K562 (cell line): ENCODE measurements around the gene CNOT1. TPM values are rescaled to one million over a fixed set of nuclear protein-coding genes. Genes with fewer than 3 reads are reported as not detected.

Source experiments
- ATAC-seq: fragments of 200-7000 bp; cut with Tn5 transposase; 3 replicates; pipeline ENCODE4 v1.9.1; 2020; ENCODE audit warnings: moderate library complexity
- BruUV-seq: library from RNA; stranded (reverse); fragments of 400-500 nt; replicated peaks from 2 replicates; lab custom pipeline; 2021; lab: Mats Ljungman, UMichigan
- CTCF ChIA-PET: fragments of 300-600 bp; formaldehyde crosslinking; extraction: SDS; loops from one replicate; lab custom pipeline; 2021; ENCODE audit warnings: low intra/inter-chr PET ratio; lab: Yijun Ruan, JAX
- POLR2A ChIA-PET: fragments of 300-600, 350-650 bp; sonication (Branson Sonifier 250); formaldehyde crosslinking; extraction: SDS; loops from one replicate; lab custom pipeline; 2021; ENCODE audit warnings: antibody characterized with exemption, inconsistent platforms; lab: Yijun Ruan, JAX
- DNase-seq, 4 experiments: peaks; one replicate each; pipeline versions ENCODE4 v3.0.0 to v3.0.0-alpha.2; 2011 to 2018; ENCODE audit warnings: low spot score in 3 of 4, mixed read lengths in 3 of 4; ENCODE audit errors: extremely low read depth in 1 of 4
- FAIRE-seq: peaks from 2 replicates; lab custom pipeline; 2011; peaks lifted over from hg19 to GRCh38; lab: Jason Lieb, UNC
- H2AFZ ChIP-seq: 2 replicates; pipeline ENCODE4 v1.6.0; 2011; ENCODE audit warnings: low read depth, low read length, control low read depth, inconsistent platforms
- H3K27ac ChIP-seq: fragments of 200-600 bp; 3 replicates; pipeline ENCODE4 v1.8.0; 2011; ENCODE audit warnings: low read depth, mild to moderate bottlenecking, control low read depth, inconsistent platforms, low read length, moderate library complexity, mixed read lengths; ENCODE audit errors: extremely low read depth
- H3K27me3 ChIP-seq, 2 experiments: fragments of 300-600 bp in 1 of 2; 2 replicates in 1 of 2; 3 replicates in 1 of 2; pipeline versions ENCODE4 v1.6.0 to v1.8.0; 2011; ENCODE audit warnings: inconsistent platforms in 2 of 2, low read length in 2 of 2, mild to moderate bottlenecking in 1 of 2, mixed read lengths in 1 of 2, moderate library complexity in 1 of 2; ENCODE audit not compliant: control insufficient read depth in 2 of 2, insufficient read depth in 2 of 2
- H3K36me3 ChIP-seq: fragments of 300-600 bp; 3 replicates; pipeline ENCODE4 v1.8.0; 2011; ENCODE audit warnings: mild to moderate bottlenecking, low read length, inconsistent platforms; ENCODE audit not compliant: control insufficient read depth, insufficient read depth
- H3K4me1 ChIP-seq, 2 experiments: fragments of 200-600 bp in 1 of 2; replicated peaks in 1 of 2; 2 replicates in 1 of 2; 3 replicates in 1 of 2; pipeline versions ENCODE4 v1.5.1 to v1.8.0; 2011; ENCODE audit warnings: inconsistent platforms in 2 of 2, low read length in 2 of 2, mild to moderate bottlenecking in 1 of 2, mixed read lengths in 1 of 2, moderate library complexity in 1 of 2; ENCODE audit not compliant: control insufficient read depth in 2 of 2, insufficient read depth in 2 of 2
- H3K4me2 ChIP-seq: 2 replicates; pipeline ENCODE4 v1.6.1; 2011; ENCODE audit warnings: low read length, control low read depth, inconsistent platforms, mixed read lengths; ENCODE audit not compliant: insufficient read depth
- H3K4me3 ChIP-seq: fragments of 200-600 bp; sonication (generic), shearing (Covaris generic); 2 replicates; pipeline ENCODE4 v1.5.1; 2016; ENCODE audit warnings: control low read depth, inconsistent platforms
- H3K79me2 ChIP-seq: fragments of 200-600 bp; 3 replicates; pipeline ENCODE4 v1.8.0; 2011; ENCODE audit warnings: low read length, inconsistent platforms; ENCODE audit not compliant: control insufficient read depth, insufficient read depth
- H3K9ac ChIP-seq, 2 experiments: 2 replicates each; pipeline versions ENCODE4 v1.6.0 to v1.6.1; 2011; ENCODE audit warnings: low read depth in 2 of 2, low read length in 2 of 2, control low read depth in 1 of 2, inconsistent platforms in 1 of 2, mild to moderate bottlenecking in 1 of 2, mixed read lengths in 1 of 2; ENCODE audit not compliant: insufficient read depth in 1 of 2
- H3K9me1 ChIP-seq: one replicate; pipeline ENCODE4 v1.6.0; 2011; ENCODE audit warnings: inconsistent platforms, mild to moderate bottlenecking, low read length, moderate library complexity; ENCODE audit not compliant: control insufficient read depth, insufficient read depth
- H3K9me3 ChIP-seq: replicated peaks from 2 replicates; pipeline ENCODE4 v1.5.1; 2011; ENCODE audit warnings: low read depth, low read length, inconsistent platforms; ENCODE audit not compliant: control insufficient read depth, insufficient read depth
- H4K20me1 ChIP-seq: replicated peaks from 2 replicates; pipeline ENCODE4 v1.6.1; 2011; ENCODE audit warnings: low read length, inconsistent platforms, mixed read lengths; ENCODE audit not compliant: control insufficient read depth, insufficient read depth
- ARID3B ChIP-seq: fragments of 250-450 bp; sonication (Bioruptor Pico); IDR thresholded peaks from 2 replicates; pipeline ENCODE4 v1.4.0; 2020; ENCODE audit warnings: borderline replicate concordance
- CC2D1A ChIP-seq: fragments of 450-650 bp; IDR thresholded peaks from 2 replicates; pipeline ENCODE4 v1.6.1; 2017; ENCODE audit warnings: mild to moderate bottlenecking
- CHD2 ChIP-seq: IDR thresholded peaks from 2 replicates; pipeline ENCODE4 v1.6.1; 2011; ENCODE audit warnings: low read depth, low read length
- CREB5 ChIP-seq: fragments of 250-450 bp; sonication (Bioruptor Pico); IDR thresholded peaks from 2 replicates; pipeline ENCODE4 v1.5.0; 2020; ENCODE audit warnings: mild to moderate bottlenecking
- EZH2 ChIP-seq: IDR thresholded peaks from 2 replicates; pipeline ENCODE4 v1.6.1; 2012; ENCODE audit warnings: low read depth, mild to moderate bottlenecking, inconsistent platforms, low read length, borderline replicate concordance
- HCFC1 ChIP-seq: IDR thresholded peaks from 2 replicates; pipeline ENCODE4 v1.6.1; 2012; ENCODE audit warnings: low read depth, low read length, improper control_type of control experiment
- HMG20B ChIP-seq: fragments of 250-450 bp; sonication (Bioruptor Pico); IDR thresholded peaks from 2 replicates; pipeline ENCODE4 v1.5.0; 2021; ENCODE audit warnings: mild to moderate bottlenecking
- KDM1A ChIP-seq, 2 experiments: fragments of 450-650 bp; IDR thresholded peaks; 2 replicates each; pipeline ENCODE4 v1.6.1; 2016; ENCODE audit warnings: mild to moderate bottlenecking in 2 of 2
- NCOR1 ChIP-seq: fragments of 450-650 bp; IDR thresholded peaks from 2 replicates; pipeline ENCODE4 v1.6.1; 2016; ENCODE audit warnings: mild to moderate bottlenecking, moderate library complexity
- SNAPC5 ChIP-seq: fragments of 250-450 bp; sonication (Bioruptor Pico); IDR thresholded peaks from 2 replicates; pipeline ENCODE4 v1.8.0; 2021; ENCODE audit warnings: moderate library complexity, mild to moderate bottlenecking, inconsistent platforms
- ZNF174 ChIP-seq: fragments of 250-450 bp; sonication (Bioruptor Pico); IDR thresholded peaks from 2 replicates; pipeline ENCODE4 v1.4.0; 2020; ENCODE audit warnings: mild to moderate bottlenecking
- ZNF785 ChIP-seq: fragments of 250-450 bp; sonication (Bioruptor Pico); IDR thresholded peaks from 2 replicates; pipeline ENCODE4 v1.4.0; 2020; ENCODE audit warnings: mild to moderate bottlenecking
- WGBS: fragments of 100-300 bp; shearing (Covaris generic); methylation state at CpG from one replicate; pipeline ENCODE4 v1.1.6; 2016; ENCODE audit warnings: low coverage, mixed read lengths; ENCODE audit not compliant: insufficient coverage; ENCODE audit errors: missing lambda C conversion rate; 5-methylcytosine and 5-hydroxymethylcytosine counted together
- in situ Hi-C: fragments of 300-500 bp; cut with MboI; formaldehyde crosslinking; loops from 4 replicates; pipeline ENCODE4 v1.15.0; 2018; ENCODE audit warnings: inconsistent platforms, mixed read lengths
- intact Hi-C: fragments of 100-400 bp; cut with micrococcal nuclease; formaldehyde crosslinking; loops from 2 replicates; pipeline ENCODE4 v1.14.2; 2022
- polyA plus RNA-seq, 8 experiments: library from polyadenylated mRNA; depleted of rRNA in 4 of 8; stranded (reverse) in 5 of 8; unstranded in 3 of 8; fragments of >200 nt; fragmentation: Nextera tagmentation in 2 of 8; fragmentation: Illumina TruSeq in 1 of 8; extraction: Ambion mirVana in 2 of 8; extraction: Trizol in 1 of 8; gene quantifications; 2 replicates each; pipeline versions ENCODE4 v1.2.1 to v1.2.3, GENCODE V29; 2011 to 2014; ENCODE audit warnings: inconsistent platforms in 1 of 8, missing spikeins in 1 of 8
- total RNA-seq, 7 experiments: library from RNA; depleted of rRNA in 6 of 7; stranded (reverse); fragments of >200 nt in 6 of 7; fragmentation: Illumina TruSeq in 2 of 7; extraction: Trizol in 2 of 7; gene quantifications; 2 replicates each; pipeline versions ENCODE4 v1.2.1 to v1.2.3, GENCODE V29; 2011 to 2021; ENCODE audit warnings: low replicate concordance in 1 of 7
- TF ChIP-seq, protein P1 (sequence below): fragments of 450-650 bp; IDR thresholded peaks from one replicate; pipeline ENCODE4 v1.6.1; 2018; ENCODE audit warnings: mild to moderate bottlenecking, moderate library complexity; ENCODE audit not compliant: partially characterized antibody
- TF ChIP-seq, protein P2 (sequence below), 2 experiments: fragments of 450-650 bp; conservative IDR thresholded peaks; 2 replicates each; pipeline ENCODE4 v1.6.1; 2017; ENCODE audit warnings: mild to moderate bottlenecking in 2 of 2, moderate library complexity in 2 of 2

The CNOT1 gene
- total and polyA plus RNA-seq, 9 of the 15 experiments (the other 6 are each of a cell fraction or from before 2014, with no cell fraction given): 110 to 270 (median 220) TPM

- ChIA-PET CTCF (no interaction called here), POLR2A (no interaction called here)
- Histone ChIP-seq H3K79me2 (no peaks in the 10 kb centered on the region), H3K4me2 (no peak overlapping the region), H3K9ac (no peak overlapping the region), H3K9me3 (no peaks in the 10 kb centered on the region), H3K36me3 (no peaks in the 10 kb centered on the region), H2AFZ (no peak overlapping the region), H3K4me3 (no peak overlapping the region), H3K27me3 (peaks cover 0 to 7% of the 10 kb centered on the region in 2 experiments; a peak in 2 of 5 replicates), H4K20me1 (no peaks in the 10 kb centered on the region), H3K27ac (no peak overlapping the region), H3K4me1 (no peaks in the 10 kb centered on the region), H3K9me1 (no peaks in the 10 kb centered on the region)
- DNase-seq (no peak), ATAC-seq (no peak), FAIRE-seq (no peak)
- intact Hi-C loops (loop anchor here (10.0 kb wide), 1 partner anchor 747 kb away; no protein-coding TSS in a partner anchor), in situ Hi-C loops (no loop called here)
- no TSS peak for BruUV-seq
- WGBS: 11% methylated on average over 3 of the region's 3 CpGs
- TF ChIP-seq KDM1A (IDR thresholded peaks at IDR 0.05): no peak
- TF ChIP-seq, protein P1, sequence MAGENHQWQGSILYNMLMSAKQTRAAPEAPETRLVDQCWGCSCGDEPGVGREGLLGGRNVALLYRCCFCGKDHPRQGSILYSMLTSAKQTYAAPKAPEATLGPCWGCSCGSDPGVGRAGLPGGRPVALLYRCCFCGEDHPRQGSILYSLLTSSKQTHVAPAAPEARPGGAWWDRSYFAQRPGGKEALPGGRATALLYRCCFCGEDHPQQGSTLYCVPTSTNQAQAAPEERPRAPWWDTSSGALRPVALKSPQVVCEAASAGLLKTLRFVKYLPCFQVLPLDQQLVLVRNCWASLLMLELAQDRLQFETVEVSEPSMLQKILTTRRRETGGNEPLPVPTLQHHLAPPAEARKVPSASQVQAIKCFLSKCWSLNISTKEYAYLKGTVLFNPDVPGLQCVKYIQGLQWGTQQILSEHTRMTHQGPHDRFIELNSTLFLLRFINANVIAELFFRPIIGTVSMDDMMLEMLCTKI: no peak
- no peak for TF ChIP-seq NCOR1
- no peak for TF ChIP-seq ZNF785 (CRISPR knock-in tag)
- no peak for TF ChIP-seq EZH2
- no peak for TF ChIP-seq CHD2
- no peak for TF ChIP-seq HCFC1
- TF ChIP-seq, protein P2, sequence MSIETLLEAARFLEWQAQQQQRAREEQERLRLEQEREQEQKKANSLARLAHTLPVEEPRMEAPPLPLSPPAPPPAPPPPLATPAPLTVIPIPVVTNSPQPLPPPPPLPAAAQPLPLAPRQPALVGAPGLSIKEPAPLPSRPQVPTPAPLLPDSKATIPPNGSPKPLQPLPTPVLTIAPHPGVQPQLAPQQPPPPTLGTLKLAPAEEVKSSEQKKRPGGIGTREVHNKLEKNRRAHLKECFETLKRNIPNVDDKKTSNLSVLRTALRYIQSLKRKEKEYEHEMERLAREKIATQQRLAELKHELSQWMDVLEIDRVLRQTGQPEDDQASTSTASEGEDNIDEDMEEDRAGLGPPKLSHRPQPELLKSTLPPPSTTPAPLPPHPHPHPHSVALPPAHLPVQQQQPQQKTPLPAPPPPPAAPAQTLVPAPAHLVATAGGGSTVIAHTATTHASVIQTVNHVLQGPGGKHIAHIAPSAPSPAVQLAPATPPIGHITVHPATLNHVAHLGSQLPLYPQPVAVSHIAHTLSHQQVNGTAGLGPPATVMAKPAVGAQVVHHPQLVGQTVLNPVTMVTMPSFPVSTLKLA (conservative IDR thresholded peaks at IDR 0.05): no peak
- no peak for TF ChIP-seq ARID3B (CRISPR knock-in tag)
- no peak for TF ChIP-seq SNAPC5
- no peak for TF ChIP-seq CREB5
- TF ChIP-seq CC2D1A: no peak
- TF ChIP-seq ZNF174 (CRISPR knock-in tag): no peak
- no peak for TF ChIP-seq HMG20B (CRISPR knock-in tag)
Observed at GRCh38 chr16:58651965-58652348, 22.3 kb upstream of the CNOT1 start.
